K562 (cell line): ENCODE data around the gene TMEFF1. TPM values are rescaled to one million over a fixed set of nuclear protein-coding genes. Genes with fewer than 3 reads are reported as not detected.
A peak's percentile ranks its signal among the peaks of the same experiment; 100 is the strongest.

ENCODE experiments used
- ESRRA ChIP-seq: fragments of 450-650 bp; IDR thresholded peaks from 2 replicates; pipeline ENCODE4 v1.6.1; 2014; ENCODE audit warnings: low read depth, mild to moderate bottlenecking, moderate library complexity, borderline replicate concordance
- GATA2 ChIP-seq: sonication (generic); formaldehyde crosslinking; IDR thresholded peaks from 2 replicates; pipeline ENCODE4 v1.4.0; 2020; ENCODE audit warnings: mild to moderate bottlenecking, missing genetic modification reagents
- IRF1 ChIP-seq: sonication (generic); formaldehyde crosslinking; IDR thresholded peaks from 2 replicates; pipeline ENCODE4 v1.8.0; 2022; ENCODE audit warnings: missing genetic modification reagents, mild to moderate bottlenecking, borderline replicate concordance
- NFIC ChIP-seq: fragments of 450-650 bp; IDR thresholded peaks from 2 replicates; pipeline ENCODE4 v1.6.1; 2017; ENCODE audit warnings: mild to moderate bottlenecking, inconsistent platforms
- RBM34 ChIP-seq: fragments of 200-400 bp; formaldehyde crosslinking; IDR thresholded peaks from 2 replicates; pipeline ENCODE4 v1.6.1; 2018; ENCODE audit warnings: low read length, borderline replicate concordance; ENCODE audit not compliant: insufficient read depth
- ZNF347 ChIP-seq: fragments of 450-650 bp; formaldehyde crosslinking; IDR thresholded peaks from 2 replicates; pipeline ENCODE4 v1.4.0; 2020; ENCODE audit warnings: low read depth, mild to moderate bottlenecking, moderate library complexity
- polyA plus RNA-seq, 8 experiments: library from polyadenylated mRNA; depleted of rRNA in 4 of 8; stranded (reverse) in 5 of 8; unstranded in 3 of 8; fragments of >200 nt; fragmentation: Nextera tagmentation in 2 of 8; fragmentation: Illumina TruSeq in 1 of 8; extraction: Ambion mirVana in 2 of 8; extraction: Trizol in 1 of 8; gene quantifications; 2 replicates each; pipeline versions ENCODE4 v1.2.1 to v1.2.3, GENCODE V29; 2011 to 2014; ENCODE audit warnings: inconsistent platforms in 1 of 8, missing spikeins in 1 of 8
- total RNA-seq, 7 experiments: library from RNA; depleted of rRNA in 6 of 7; stranded (reverse); fragments of >200 nt in 6 of 7; fragmentation: Illumina TruSeq in 2 of 7; extraction: Trizol in 2 of 7; gene quantifications; 2 replicates each; pipeline versions ENCODE4 v1.2.1 to v1.2.3, GENCODE V29; 2011 to 2021; ENCODE audit warnings: low replicate concordance in 1 of 7
- TF ChIP-seq, protein P1 (sequence below), 2 experiments: fragments of 450-650 bp in 1 of 2; sonication (generic) in 1 of 2; formaldehyde crosslinking in 1 of 2; IDR thresholded peaks; 2 replicates each; pipeline versions ENCODE4 v1.7.1 to v1.9.0; 2016 to 2022; ENCODE audit warnings: inconsistent platforms in 1 of 2, mild to moderate bottlenecking in 1 of 2, missing genetic modification reagents in 1 of 2

Gene TMEFF1
- total and polyA plus RNA-seq, 9 of the 15 experiments (the other 6 are each of a cell fraction or from before 2014, with no cell fraction given) = 0.07 to 1.1 (median 0.28) TPM; not detected in 2

DNA sequence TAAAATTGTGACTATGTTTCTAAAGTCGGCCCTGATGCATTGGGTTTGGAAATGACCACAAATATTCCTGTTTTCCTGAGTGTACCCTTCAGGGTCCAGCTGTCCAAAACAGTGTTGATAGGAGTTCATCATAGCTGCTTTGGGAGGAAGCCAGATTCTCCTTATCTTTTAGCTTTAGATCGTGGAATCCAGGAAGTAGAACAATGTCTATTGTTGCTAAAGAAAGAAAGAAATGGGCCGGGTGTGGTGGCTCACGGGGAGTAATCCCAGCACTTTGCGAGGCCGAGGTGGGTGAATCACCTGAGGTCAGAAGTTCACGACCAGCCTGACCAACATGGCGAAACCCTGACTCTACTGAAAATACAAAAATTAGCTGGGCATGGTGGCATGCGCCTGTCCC is 114.4 kb downstream of the TMEFF1 start (continued):
- TF ChIP-seq, protein P1, sequence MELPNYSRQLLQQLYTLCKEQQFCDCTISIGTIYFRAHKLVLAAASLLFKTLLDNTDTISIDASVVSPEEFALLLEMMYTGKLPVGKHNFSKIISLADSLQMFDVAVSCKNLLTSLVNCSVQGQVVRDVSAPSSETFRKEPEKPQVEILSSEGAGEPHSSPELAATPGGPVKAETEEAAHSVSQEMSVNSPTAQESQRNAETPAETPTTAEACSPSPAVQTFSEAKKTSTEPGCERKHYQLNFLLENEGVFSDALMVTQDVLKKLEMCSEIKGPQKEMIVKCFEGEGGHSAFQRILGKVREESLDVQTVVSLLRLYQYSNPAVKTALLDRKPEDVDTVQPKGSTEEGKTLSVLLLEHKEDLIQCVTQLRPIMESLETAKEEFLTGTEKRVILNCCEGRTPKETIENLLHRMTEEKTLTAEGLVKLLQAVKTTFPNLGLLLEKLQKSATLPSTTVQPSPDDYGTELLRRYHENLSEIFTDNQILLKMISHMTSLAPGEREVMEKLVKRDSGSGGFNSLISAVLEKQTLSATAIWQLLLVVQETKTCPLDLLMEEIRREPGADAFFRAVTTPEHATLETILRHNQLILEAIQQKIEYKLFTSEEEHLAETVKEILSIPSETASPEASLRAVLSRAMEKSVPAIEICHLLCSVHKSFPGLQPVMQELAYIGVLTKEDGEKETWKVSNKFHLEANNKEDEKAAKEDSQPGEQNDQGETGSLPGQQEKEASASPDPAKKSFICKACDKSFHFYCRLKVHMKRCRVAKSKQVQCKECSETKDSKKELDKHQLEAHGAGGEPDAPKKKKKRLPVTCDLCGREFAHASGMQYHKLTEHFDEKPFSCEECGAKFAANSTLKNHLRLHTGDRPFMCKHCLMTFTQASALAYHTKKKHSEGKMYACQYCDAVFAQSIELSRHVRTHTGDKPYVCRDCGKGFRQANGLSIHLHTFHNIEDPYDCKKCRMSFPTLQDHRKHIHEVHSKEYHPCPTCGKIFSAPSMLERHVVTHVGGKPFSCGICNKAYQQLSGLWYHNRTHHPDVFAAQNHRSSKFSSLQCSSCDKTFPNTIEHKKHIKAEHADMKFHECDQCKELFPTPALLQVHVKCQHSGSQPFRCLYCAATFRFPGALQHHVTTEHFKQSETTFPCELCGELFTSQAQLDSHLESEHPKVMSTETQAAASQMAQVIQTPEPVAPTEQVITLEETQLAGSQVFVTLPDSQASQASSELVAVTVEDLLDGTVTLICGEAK (IDR thresholded peaks at IDR 0.05) = no peak
- TF ChIP-seq, protein P1 (CRISPR knock-in tag; IDR thresholded peaks at IDR 0.05) = no peak
- TF ChIP-seq RBM34 (no peak), GATA2 (CRISPR knock-in tag) (0 out of 2 replicates have a peak, but pooled peaks have one; percentile 16), IRF1 (CRISPR knock-in tag) (no peak), ZNF347 (CRISPR knock-in tag) (no peak), ESRRA (no peak), NFIC (no peak)
